ENCODE measurements around the gene ZNF385B.

The ZNF385B gene

GRCh38 chr2:179650420-179650819 lies 211.0 kb downstream of the ZNF385B start:
- H3K9me3 ChIP-seq (ENCODE audit: control insufficient read depth, insufficient read depth, low read depth, low read length), result no peaks in the 10 kb centered on the region
- TF ChIP-seq YY1 (tag by site-specific recombination; IDR thresholded peaks at IDR 0.05) (no peak), ZNF140 (tag by site-specific recombination; IDR thresholded peaks at IDR 0.05) (no peak), ZNF513 (tag by site-specific recombination; IDR thresholded peaks at IDR 0.05) (no peak), ZNF26 (tag by site-specific recombination; IDR thresholded peaks at IDR 0.05) (no peak), ZNF677 (tag by site-specific recombination; IDR thresholded peaks at IDR 0.05) (no peak), ZNF707 (tag by site-specific recombination; IDR thresholded peaks at IDR 0.05) (no peak), ZNF398 (tag by site-specific recombination; IDR thresholded peaks at IDR 0.05) (no peak), ZNF645 (tag by site-specific recombination; IDR thresholded peaks at IDR 0.05) (no peak), YY2 (tag by site-specific recombination; IDR thresholded peaks at IDR 0.05) (no peak), ZNF223 (tag by site-specific recombination; IDR thresholded peaks at IDR 0.05) (no peak), IKZF3 (tag by site-specific recombination; IDR thresholded peaks at IDR 0.05) (no peak), KLF17 (tag by site-specific recombination; IDR thresholded peaks at IDR 0.05) (no peak), OSR2 (tag by site-specific recombination; IDR thresholded peaks at IDR 0.05) (no peak), SP3 (tag by site-specific recombination; IDR thresholded peaks at IDR 0.05) (no peak), ZNF146 (tag by site-specific recombination; IDR thresholded peaks at IDR 0.05) (no peak)
- ChIA-PET POLR2A (no interaction called here), CTCF (interaction anchor here (0.7 kb wide), 1 partner anchor 120 kb away, joined by 3 read pairs; no protein-coding TSS in a partner anchor)
- no peaks in the 10 kb centered on the region for H3K36me3 ChIP-seq (ENCODE audit: control insufficient read depth in 2 of 2, insufficient read depth in 1 of 2, low read length in 2 of 2)
- H3K27ac ChIP-seq (ENCODE audit: extremely low read depth, low read depth, low read length), result no peak overlapping the region
- H3K4me3 ChIP-seq (ENCODE audit: low read depth, low read length), result no peak overlapping the region
- no peaks in the 10 kb centered on the region for H3K4me1 ChIP-seq (ENCODE audit: control insufficient read depth, insufficient read depth, low read length)

- TF ChIP-seq ZNF324 (tag by site-specific recombination; IDR thresholded peaks at IDR 0.05) (no peak), ZNF48 (tag by site-specific recombination; IDR thresholded peaks at IDR 0.05) (no peak), SCRT1 (tag by site-specific recombination; IDR thresholded peaks at IDR 0.05; ENCODE audit: borderline replicate concordance) (no peak), ZBTB10 (tag by site-specific recombination; IDR thresholded peaks at IDR 0.05) (no peak), ZFP3 (tag by site-specific recombination; IDR thresholded peaks at IDR 0.05; ENCODE audit: low read depth) (no peak), ZNF792 (tag by site-specific recombination; IDR thresholded peaks at IDR 0.05) (no peak)
- H3K36me3 ChIP-seq (ENCODE audit: control insufficient read depth in 2 of 2, insufficient read depth in 1 of 2, low read length in 2 of 2), result no peaks in the 10 kb centered on the region
- POLR2A ChIA-PET, result no interaction called here
- CTCF ChIA-PET, result no interaction called here
- H3K4me3 ChIP-seq (ENCODE audit: low read depth, low read length), result no peak overlapping the region
- no peaks in the 10 kb centered on the region for H3K4me1 ChIP-seq (ENCODE audit: control insufficient read depth, insufficient read depth, low read length)
- H3K9me3 ChIP-seq (ENCODE audit: control insufficient read depth, insufficient read depth, low read depth, low read length), result no peaks in the 10 kb centered on the region
- no peak overlapping the region for H3K27ac ChIP-seq (ENCODE audit: extremely low read depth, low read depth, low read length)
These were observed 214.4 kb downstream of the ZNF385B start for GRCh38 chr2:179646862-179647587.
